B cell (primary cell): ENCODE data around the gene AANAT. TPM values are rescaled to one million over a fixed set of nuclear protein-coding genes. Genes with fewer than 3 reads are reported as not detected.

Source experiments
- ATAC-seq: fragments of 200-7000 bp; cut with Tn5 transposase; one replicate; pipeline ENCODE4 v1.10.0; 2021; ENCODE audit warnings: low read depth, mild to moderate bottlenecking, moderate number of reproducible peaks, moderate library complexity
- CTCF ChIA-PET: fragments of 350-600 bp; sonication (Branson Sonifier 250); formaldehyde crosslinking; loops from one replicate; lab custom pipeline; 2021; ENCODE audit warnings: antibody characterized with exemption, inconsistent platforms; lab: Charles Lee
- POLR2A ChIA-PET: fragments of 350-600 bp; sonication (Branson Sonifier 250); formaldehyde crosslinking; loops from one replicate; lab custom pipeline; 2021; ENCODE audit warnings: antibody characterized with exemption; lab: Charles Lee
- DNase-seq: peaks from one replicate; pipeline ENCODE4 v3.0.0; 2013
- H2AFZ ChIP-seq: 2 replicates; pipeline ENCODE4 v1.6.1; 2012; ENCODE audit warnings: mild to moderate bottlenecking, low read depth, low read length; ENCODE audit not compliant: insufficient read depth, poor library complexity, severe bottlenecking
- H3K27ac ChIP-seq, 2 donors: 1 replicate in 1 of 2; 2 replicates in 1 of 2; pipeline ENCODE4 v1.5.1; 2012 to 2013; ENCODE audit warnings: low read length in 2 of 2, mild to moderate bottlenecking in 2 of 2, moderate library complexity in 1 of 2
- H3K27me3 ChIP-seq, 4 experiments: fragments of 200-600 bp in 1 of 4; sonication (generic) in 1 of 4; replicated peaks in 1 of 4; 1 replicate in 2 of 4; 2 replicates in 2 of 4; pipeline versions ENCODE4 v1.6.1 to v1.7.0; 2013 to 2016; ENCODE audit warnings: low read length in 3 of 4, mild to moderate bottlenecking in 2 of 4, mixed read lengths in 1 of 4, moderate library complexity in 1 of 4; ENCODE audit not compliant: insufficient read depth in 4 of 4, control insufficient read depth in 3 of 4; ENCODE audit errors: control extremely low read depth in 1 of 4
- H3K36me3 ChIP-seq, 2 experiments: replicated peaks in 1 of 2; 1 replicate in 1 of 2; 2 replicates in 1 of 2; pipeline versions ENCODE4 v1.6.1 to v1.7.1; 2013; ENCODE audit warnings: low read length in 1 of 2; ENCODE audit not compliant: insufficient read depth in 2 of 2, control insufficient read depth in 1 of 2; ENCODE audit errors: control extremely low read depth in 1 of 2, extremely low read depth in 1 of 2
- H3K4me1 ChIP-seq, 2 donors: fragments of 200-600 bp in 1 of 2; sonication (generic) in 1 of 2; 1 replicate in 1 of 2; 2 replicates in 1 of 2; pipeline versions ENCODE4 v1.5.1 to v1.6.1; 2013 to 2017; ENCODE audit warnings: low read length in 2 of 2; ENCODE audit not compliant: control insufficient read depth in 2 of 2, insufficient read depth in 2 of 2
- H3K4me2 ChIP-seq: replicated peaks from 2 replicates; pipeline ENCODE3; 2012; ENCODE audit warnings: mild to moderate bottlenecking, low read depth, low read length; ENCODE audit not compliant: poor library complexity, severe bottlenecking
- H3K4me3 ChIP-seq, 5 experiments: fragments of 200-600 bp in 1 of 5; sonication (generic) in 1 of 5; 1 replicate in 3 of 5; 2 replicates in 2 of 5; pipeline versions ENCODE4 v1.5.1 to v1.7.0; 2011 to 2016; ENCODE audit warnings: low read length in 4 of 5, mild to moderate bottlenecking in 4 of 5, low read depth in 2 of 5, control low read depth in 1 of 5, moderate library complexity in 1 of 5; ENCODE audit not compliant: insufficient read depth in 1 of 5; ENCODE audit errors: control extremely low read depth in 1 of 5, extremely low read depth in 1 of 5
- H3K79me2 ChIP-seq: fragments of 200-600 bp; sonication (generic); one replicate; pipeline ENCODE4 v1.6.0; 2016; ENCODE audit warnings: low read length; ENCODE audit not compliant: control insufficient read depth, insufficient read depth
- H3K9ac ChIP-seq: fragments of 200-600 bp; sonication (generic); 2 replicates; pipeline ENCODE4 v1.6.1; 2017; ENCODE audit warnings: mild to moderate bottlenecking, low read length, moderate library complexity
- H3K9me3 ChIP-seq, 3 donors: one replicate each; pipeline versions ENCODE4 v1.6.1 to v1.7.1; 2013; ENCODE audit warnings: low read length in 2 of 3; ENCODE audit not compliant: control insufficient read depth in 2 of 3, insufficient read depth in 1 of 3; ENCODE audit errors: control extremely low read depth in 1 of 3
- H4K20me1 ChIP-seq: 2 replicates; pipeline ENCODE4 v1.6.0; 2012; ENCODE audit warnings: mild to moderate bottlenecking, low read length; ENCODE audit not compliant: insufficient read depth, control insufficient read depth, poor library complexity, severe bottlenecking
- H3K27ac Mint-ChIP-seq: one replicate; pipeline ENCODE4 v1.8.0; 2021; ENCODE audit warnings: mixed read lengths
- H3K27me3 Mint-ChIP-seq: one replicate; pipeline ENCODE4 v1.8.0; 2021; ENCODE audit warnings: mixed read lengths
- H3K4me1 Mint-ChIP-seq: one replicate; pipeline ENCODE4 v1.8.0; 2021; ENCODE audit warnings: mixed read lengths
- H3K4me3 Mint-ChIP-seq: one replicate; pipeline ENCODE4 v1.8.0; 2021; ENCODE audit warnings: mixed read lengths
- H3K9me3 Mint-ChIP-seq: one replicate; pipeline ENCODE4 v1.8.0; 2022; ENCODE audit warnings: mixed read lengths; ENCODE audit not compliant: insufficient read depth
- EZH2 ChIP-seq: IDR thresholded peaks from 2 replicates; pipeline ENCODE4 v1.6.1; 2012; ENCODE audit warnings: borderline replicate concordance, low read depth, mild to moderate bottlenecking, moderate library complexity, low read length; ENCODE audit not compliant: insufficient read depth, poor library complexity, severe bottlenecking
- WGBS: methylation state at CpG from one replicate; pipeline ENCODE4 v1.1.5; 2013; ENCODE audit warnings: missing lambda C conversion rate; ENCODE audit not compliant: insufficient coverage; 5-methylcytosine and 5-hydroxymethylcytosine counted together
- intact Hi-C: fragments of 100-400 bp; cut with micrococcal nuclease; formaldehyde crosslinking; loops from one replicate; pipeline ENCODE4 v1.10.0; 2022
- polyA plus RNA-seq: library from polyadenylated mRNA; depleted of rRNA; stranded (reverse); fragments of >200 nt; gene quantifications from 2 replicates; pipeline ENCODE4 v1.2.3, GENCODE V29; 2012
- total RNA-seq, 2 donors: library from RNA; stranded (reverse); fragments of 120-200 nt in 1 of 2; gene quantifications; 1 replicate in 1 of 2; 2 replicates in 1 of 2; pipeline versions ENCODE4 v1.2.3 to v1.2.4, GENCODE V29; 2013 to 2022
- TF ChIP-seq, protein P1 (sequence below): fragments of 200-600 bp; IDR thresholded peaks from one replicate; pipeline ENCODE4 v1.8.0; 2022; ENCODE audit warnings: antibody characterized with exemption, mild to moderate bottlenecking

Gene AANAT
- total and polyA plus RNA-seq, 2 donors (not counting 1 experiment from before 2014, with no cell fraction given), result 0.42 to 0.94 TPM

DNA sequence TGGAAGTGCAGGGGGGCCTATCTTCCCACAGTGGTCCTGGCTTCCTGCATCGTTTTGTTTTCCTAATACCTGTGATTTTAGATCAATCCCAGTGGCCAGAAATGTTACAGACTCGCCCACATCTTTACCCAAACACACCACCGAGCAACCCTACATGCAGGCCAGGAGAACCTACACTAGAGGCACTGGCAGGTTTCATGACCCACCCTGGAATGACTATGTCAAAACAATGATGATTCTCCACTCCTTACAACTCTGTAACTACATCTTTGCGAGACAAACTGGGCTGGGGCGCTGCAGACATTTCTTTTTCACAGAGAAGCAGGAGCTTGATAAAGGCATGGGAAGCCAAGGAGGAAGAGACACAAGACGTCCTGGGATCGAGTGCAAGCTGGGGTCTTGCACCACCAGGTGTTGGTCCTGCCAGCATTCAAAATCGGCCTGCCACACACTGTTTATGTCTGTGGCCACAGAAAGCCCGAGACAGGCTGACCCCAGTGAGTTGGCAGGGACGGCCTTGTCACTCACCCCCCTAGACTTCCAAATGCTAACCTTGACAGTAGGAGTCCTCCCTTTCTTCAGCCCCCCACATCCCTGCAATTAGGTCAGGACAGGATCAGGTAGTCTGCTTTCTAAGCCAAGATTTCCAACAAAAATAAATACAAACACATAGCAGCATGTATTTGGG lies 46.9 kb upstream of the AANAT start:
- Histone ChIP-seq H4K20me1 (peaks cover 39% of the 10 kb centered on the region), H3K4me2 (peak overlapping the region; percentile 56), H3K36me3 (peaks cover 0 to 17% of the 10 kb centered on the region in 2 experiments), H3K27me3 (no peaks in the 10 kb centered on the region), H2AFZ (no peak overlapping the region), H3K4me3 (no peak overlapping the region), H3K79me2 (peaks cover 94% of the 10 kb centered on the region), H3K27ac (peak overlapping the region in 1 of 2 donors; percentile 32), H3K9ac (peak overlapping the region; percentile 16), H3K9me3 (peaks cover 0 to 7% (median 0%) of the 10 kb centered on the region in 3 donors), H3K4me1 (peaks cover 61 to 70% of the 10 kb centered on the region in 2 donors)
- peaks cover 67% of the 10 kb centered on the region for H3K4me1 Mint-ChIP-seq
- TF ChIP-seq, protein P1, sequence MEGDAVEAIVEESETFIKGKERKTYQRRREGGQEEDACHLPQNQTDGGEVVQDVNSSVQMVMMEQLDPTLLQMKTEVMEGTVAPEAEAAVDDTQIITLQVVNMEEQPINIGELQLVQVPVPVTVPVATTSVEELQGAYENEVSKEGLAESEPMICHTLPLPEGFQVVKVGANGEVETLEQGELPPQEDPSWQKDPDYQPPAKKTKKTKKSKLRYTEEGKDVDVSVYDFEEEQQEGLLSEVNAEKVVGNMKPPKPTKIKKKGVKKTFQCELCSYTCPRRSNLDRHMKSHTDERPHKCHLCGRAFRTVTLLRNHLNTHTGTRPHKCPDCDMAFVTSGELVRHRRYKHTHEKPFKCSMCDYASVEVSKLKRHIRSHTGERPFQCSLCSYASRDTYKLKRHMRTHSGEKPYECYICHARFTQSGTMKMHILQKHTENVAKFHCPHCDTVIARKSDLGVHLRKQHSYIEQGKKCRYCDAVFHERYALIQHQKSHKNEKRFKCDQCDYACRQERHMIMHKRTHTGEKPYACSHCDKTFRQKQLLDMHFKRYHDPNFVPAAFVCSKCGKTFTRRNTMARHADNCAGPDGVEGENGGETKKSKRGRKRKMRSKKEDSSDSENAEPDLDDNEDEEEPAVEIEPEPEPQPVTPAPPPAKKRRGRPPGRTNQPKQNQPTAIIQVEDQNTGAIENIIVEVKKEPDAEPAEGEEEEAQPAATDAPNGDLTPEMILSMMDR, result no peak
- TF ChIP-seq EZH2, result no peak
- H3K27ac Mint-ChIP-seq, result peak overlapping the region; percentile 66
- no peaks in the 10 kb centered on the region for H3K9me3 Mint-ChIP-seq
- peak overlapping the region; percentile 46 for H3K4me3 Mint-ChIP-seq
- DNase-seq, result no peak
- CTCF ChIA-PET, result interaction anchor here (5.6 to 17.6 kb wide), 3 partner anchors 11 to 38 kb away, joined by 39 to 265 read pairs (median 69); partner anchors contain the start of gene UBE2O
- no peak for ATAC-seq
- intact Hi-C loops, result no loop called here
- 81% methylated on average over 10 of the region's 10 CpGs for WGBS
- POLR2A ChIA-PET, result no interaction called here
- H3K27me3 Mint-ChIP-seq, result no peaks in the 10 kb centered on the region

- peak overlapping the region; percentile 21 for H3K4me3 Mint-ChIP-seq
- ATAC-seq (no peak), DNase-seq (no peak)
- Histone ChIP-seq H3K9ac (no peak overlapping the region), H3K9me3 (peaks cover 0 to 7% (median 0%) of the 10 kb centered on the region in 3 donors), H3K4me3 (no peak overlapping the region), H3K36me3 (peaks cover 0 to 16% of the 10 kb centered on the region in 2 experiments), H3K4me2 (no peak overlapping the region), H3K79me2 (peaks cover 94% of the 10 kb centered on the region), H4K20me1 (peaks cover 35% of the 10 kb centered on the region), H3K4me1 (peaks cover 66 to 75% of the 10 kb centered on the region in 2 donors), H3K27ac (peak overlapping the region in 1 of 2 donors; percentile 32), H3K27me3 (no peaks in the 10 kb centered on the region), H2AFZ (no peak overlapping the region)
- H3K9me3 Mint-ChIP-seq, result no peaks in the 10 kb centered on the region
- TF ChIP-seq, protein P1, result no peak
- TF ChIP-seq EZH2, result no peak
- ChIA-PET POLR2A (no interaction called here), CTCF (interaction anchor here (5.6 to 8.9 kb wide), 2 partner anchors 12 to 38 kb away, joined by 39 to 69 read pairs; no protein-coding TSS in a partner anchor)
- 89% methylated on average over 5 of the region's 7 CpGs for WGBS
- peaks cover 73% of the 10 kb centered on the region for H3K4me1 Mint-ChIP-seq
- H3K27me3 Mint-ChIP-seq, result no peaks in the 10 kb centered on the region
- intact Hi-C loops, result no loop called here
- H3K27ac Mint-ChIP-seq, result peak overlapping the region; percentile 66
These were observed 46.4 kb upstream of the AANAT start for GRCh38 chr17:76421044-76421407.
